Stimulated activated CD4-positive, alpha-beta T cell treated with anti-CD3 and anti-CD28 coated beads, TNF-alpha, amount 100 ng/mL, for 4 hours (primary cell): Measurements from ENCODE around the gene KCNQ1.
"Not testable (repeated sequence)": the region's sequence is repeated elsewhere in the genome, so short reads cannot be mapped to it uniquely, and the experiment has no call there.

Source experiments
- DNase-seq, 3 experiments: peaks; one replicate each; pipeline ENCODE4 v3.0.0-alpha.2; 2020; ENCODE audit warnings: low read depth in 3 of 3

Gene KCNQ1

GRCh38 chr11:2589538-2589934 is 144.7 kb downstream of the KCNQ1 start:
- DNase-seq = no peak

GRCh38 chr11:2590131-2590964 is 145.5 kb downstream of the KCNQ1 start:
- DNase-seq = no peak

GRCh38 chr11:2590965-2591754 is 146.4 kb downstream of the KCNQ1 start:
- DNase-seq = no peak

GRCh38 chr11:2591805-2592204 is 147.0 kb downstream of the KCNQ1 start:
- no peak for DNase-seq

GRCh38 chr11:2592559-2593392 is 148.0 kb downstream of the KCNQ1 start:
- DNase-seq = no peak

- DNase-seq = no peak
These were observed 148.7 kb downstream of the KCNQ1 start for GRCh38 chr11:2593393-2593950.

GRCh38 chr11:2594267-2594666 is 149.5 kb downstream of the KCNQ1 start:
- DNase-seq = no peak

GRCh38 chr11:2595204-2595603 is 150.4 kb downstream of the KCNQ1 start:
- no peak for DNase-seq

- DNase-seq = no peak
These were observed 154.9 kb downstream of the KCNQ1 start for GRCh38 chr11:2599561-2600189.

GRCh38 chr11:2609345-2609744 is 164.5 kb downstream of the KCNQ1 start:
- no peak for DNase-seq

- DNase-seq = no peak
These were observed 168.2 kb downstream of the KCNQ1 start for GRCh38 chr11:2612884-2613571.

GRCh38 chr11:2621894-2622293 is 177.1 kb downstream of the KCNQ1 start:
- no peak for DNase-seq

- DNase-seq = no peak
These were observed 180.4 kb downstream of the KCNQ1 start for GRCh38 chr11:2625183-2625582.

GRCh38 chr11:2630679-2631078 is 185.9 kb downstream of the KCNQ1 start:
- no peak for DNase-seq

- no peak for DNase-seq
These were observed 186.4 kb downstream of the KCNQ1 start for GRCh38 chr11:2631161-2631560.

GRCh38 chr11:2639763-2640162 is 195.0 kb downstream of the KCNQ1 start:
- not testable (repeated sequence) for DNase-seq

GRCh38 chr11:2641623-2642022 is 196.8 kb downstream of the KCNQ1 start:
- DNase-seq = no peak

- no peak for DNase-seq
These were observed 198.9 kb downstream of the KCNQ1 start for GRCh38 chr11:2643746-2644145.

GRCh38 chr11:2644844-2645778 is 200.3 kb downstream of the KCNQ1 start:
- DNase-seq = no peak

- no peak for DNase-seq
These were observed 200.9 kb downstream of the KCNQ1 start for GRCh38 chr11:2645779-2646118.
